Regular cardiac myocyte (primary cell): Measurements from ENCODE around the gene EML3. TPM values are rescaled to one million over a fixed set of nuclear protein-coding genes. Genes with fewer than 3 reads are reported as not detected.

Experiments
- total RNA-seq: library from RNA; depleted of rRNA; stranded (reverse); fragments of >200 nt; gene quantifications from 2 replicates; pipeline ENCODE4 v1.2.3, GENCODE V29; 2014

The EML3 gene
- 13.2 and 15.1 TPM in 2 replicates for total RNA-seq

GRCh38 chr11:62612366-62613290, at the start of gene EML3, which contains the start of gene ROM1:
TSS of gene EML3 (minus strand) at chr11:62612775. CDS start at chr11:62612457, 318 bp downstream.
TSS of gene ROM1 (plus strand) at chr11:62613257. CDS start at chr11:62613282, 25 bp downstream.

GRCh38 chr11:62645946-62646824, 33.6 kb upstream of the EML3 start, which contains the start of gene GANAB:
TSS of gene GANAB (minus strand) at chr11:62646613. CDS start at chr11:62646599, 14 bp downstream.

GRCh38 chr11:62621567-62622470, 9.2 kb upstream of the EML3 start, which contains the start of gene B3GAT3:
TSS of gene B3GAT3 (minus strand) at chr11:62621986. CDS start at chr11:62621947, 39 bp downstream.

GRCh38 chr11:62601372-62602140, 11.0 kb downstream of the EML3 start, which contains the start of gene MTA2:
TSS of gene MTA2 (minus strand) at chr11:62601865. CDS start at chr11:62601450, 415 bp downstream.

GRCh38 chr11:62591448-62592145, 21.0 kb downstream of the EML3 start, which contains the start of gene TUT1:
TSS of gene TUT1 (minus strand) at chr11:62591523. CDS start at chr11:62591485, 38 bp downstream.

GRCh38 chr11:62573592-62574362, 38.8 kb downstream of the EML3 start, which contains the start of gene EEF1G:
TSS of gene EEF1G (minus strand) at chr11:62573891. CDS start at chr11:62573842, 49 bp downstream.

Other genes starting within 250 kb of the EML3 start
- gene SCGB1A1, start 193.7 kb downstream of the EML3 start, total RNA-seq, result not detected in 2 replicates
- gene AHNAK, start 66.0 kb downstream of the EML3 start, total RNA-seq, result 320 and 463 TPM in 2 replicates
- 1,480 and 1,535 TPM in 2 replicates for gene EEF1G, start 38.9 kb downstream of the EML3 start, total RNA-seq
- 6.2 and 7.9 TPM in 2 replicates for gene TUT1, start 21.3 kb downstream of the EML3 start, total RNA-seq
- gene MTA2, start 10.9 kb downstream of the EML3 start, total RNA-seq, result 93.6 and 166 TPM in 2 replicates
- gene ROM1, start 482 bp upstream of the EML3 start, total RNA-seq, result 2.0 and 3.1 TPM in 2 replicates
- 39.5 and 39.7 TPM in 2 replicates for gene B3GAT3, start 9.2 kb upstream of the EML3 start, total RNA-seq
- gene GANAB, start 33.8 kb upstream of the EML3 start, total RNA-seq, result 233 and 273 TPM in 2 replicates
- 17.2 and 33.7 TPM in 2 replicates for gene INTS5, start 40.5 kb upstream of the EML3 start, total RNA-seq
- gene C11orf98, start 52.4 kb upstream of the EML3 start, total RNA-seq, result 21.4 and 48.1 TPM in 2 replicates
- gene CSKMT, start 52.5 kb upstream of the EML3 start, total RNA-seq, result 9.8 and 11.0 TPM in 2 replicates
- 7.0 and 13.2 TPM in 2 replicates for gene UQCC3, start 58.9 kb upstream of the EML3 start, total RNA-seq
- gene LBHD1, start 59.5 kb upstream of the EML3 start, total RNA-seq, result 2.5 and 3.7 TPM in 2 replicates
- gene UBXN1, start 66.3 kb upstream of the EML3 start, total RNA-seq, result 110 and 143 TPM in 2 replicates
- 0.58 and 9.6 TPM in 2 replicates for gene LRRN4CL, start 76.8 kb upstream of the EML3 start, total RNA-seq
- gene BSCL2, start 94.6 kb upstream of the EML3 start, total RNA-seq, result 48.3 and 54.4 TPM in 2 replicates
- not detected in 2 replicates for gene GNG3, start 94.9 kb upstream of the EML3 start, total RNA-seq
- 5.6 and 6.1 TPM in 2 replicates for gene HNRNPUL2, start 114.7 kb upstream of the EML3 start, total RNA-seq
- gene TTC9C, start 115.7 kb upstream of the EML3 start, total RNA-seq, result 28.4 and 30.4 TPM in 2 replicates
- gene ZBTB3, start 141.4 kb upstream of the EML3 start, total RNA-seq, result 11.6 and 13.6 TPM in 2 replicates
- 45.1 and 76.1 TPM in 2 replicates for gene POLR2G, start 148.8 kb upstream of the EML3 start, total RNA-seq
- gene TAF6L, start 158.6 kb upstream of the EML3 start, total RNA-seq, result 14.1 and 17.8 TPM in 2 replicates
- gene TMEM179B, start 174.6 kb upstream of the EML3 start, total RNA-seq, result 34.9 and 46.5 TPM in 2 replicates
- gene TMEM223, start 179.2 kb upstream of the EML3 start, total RNA-seq, result 18.6 and 20.9 TPM in 2 replicates
- gene NXF1, start 192.7 kb upstream of the EML3 start, total RNA-seq, result 21.1 and 21.5 TPM in 2 replicates
- 27.6 and 39.3 TPM in 2 replicates for gene STX5, start 219.3 kb upstream of the EML3 start, total RNA-seq
- gene TEX54, start 220.1 kb upstream of the EML3 start, total RNA-seq, result not detected in 2 replicates
- 40.3 and 59.8 TPM in 2 replicates for gene WDR74, start 226.8 kb upstream of the EML3 start, total RNA-seq